ENCODE data around the gene NNMT.

DNA sequence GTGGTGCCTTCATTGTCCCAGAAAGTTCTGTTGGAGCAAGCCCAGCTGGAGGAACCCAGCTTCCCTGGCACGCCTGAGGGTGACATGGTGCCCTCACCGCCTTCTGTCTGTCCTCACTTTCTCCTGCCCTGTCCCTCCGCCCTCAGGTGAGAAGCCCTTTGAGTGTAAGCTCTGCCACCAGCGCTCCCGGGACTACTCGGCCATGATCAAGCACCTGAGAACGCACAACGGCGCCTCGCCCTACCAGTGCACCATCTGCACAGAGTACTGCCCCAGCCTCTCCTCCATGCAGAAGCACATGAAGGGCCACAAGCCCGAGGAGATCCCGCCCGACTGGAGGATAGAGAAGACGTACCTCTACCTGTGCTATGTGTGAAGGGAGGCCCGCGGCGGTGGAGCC is 46.0 kb upstream of the NNMT start:
- TF ChIP-seq, protein P1, sequence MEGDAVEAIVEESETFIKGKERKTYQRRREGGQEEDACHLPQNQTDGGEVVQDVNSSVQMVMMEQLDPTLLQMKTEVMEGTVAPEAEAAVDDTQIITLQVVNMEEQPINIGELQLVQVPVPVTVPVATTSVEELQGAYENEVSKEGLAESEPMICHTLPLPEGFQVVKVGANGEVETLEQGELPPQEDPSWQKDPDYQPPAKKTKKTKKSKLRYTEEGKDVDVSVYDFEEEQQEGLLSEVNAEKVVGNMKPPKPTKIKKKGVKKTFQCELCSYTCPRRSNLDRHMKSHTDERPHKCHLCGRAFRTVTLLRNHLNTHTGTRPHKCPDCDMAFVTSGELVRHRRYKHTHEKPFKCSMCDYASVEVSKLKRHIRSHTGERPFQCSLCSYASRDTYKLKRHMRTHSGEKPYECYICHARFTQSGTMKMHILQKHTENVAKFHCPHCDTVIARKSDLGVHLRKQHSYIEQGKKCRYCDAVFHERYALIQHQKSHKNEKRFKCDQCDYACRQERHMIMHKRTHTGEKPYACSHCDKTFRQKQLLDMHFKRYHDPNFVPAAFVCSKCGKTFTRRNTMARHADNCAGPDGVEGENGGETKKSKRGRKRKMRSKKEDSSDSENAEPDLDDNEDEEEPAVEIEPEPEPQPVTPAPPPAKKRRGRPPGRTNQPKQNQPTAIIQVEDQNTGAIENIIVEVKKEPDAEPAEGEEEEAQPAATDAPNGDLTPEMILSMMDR (optimal IDR thresholded peaks at IDR 0.05 in 1 of 3, IDR thresholded peaks at IDR 0.05 in 1 of 3, conservative IDR thresholded peaks at IDR 0.05 in 1 of 3; ENCODE audit: extremely low read depth in 1 of 3, insufficient read depth in 2 of 3, low read length in 3 of 3) = no peak
- no peak for TF ChIP-seq EZH2 (IDR thresholded peaks at IDR 0.05; ENCODE audit: low read length)

Measured in keratinocyte (primary cell).